ENCODE measurements around the gene PEAK1.

- no peak for TF ChIP-seq MAX (IDR thresholded peaks at IDR 0.05; ENCODE audit: insufficient read depth, insufficient read length)
- no peak for TF ChIP-seq POLR2AphosphoS5 (IDR thresholded peaks at IDR 0.05; ENCODE audit: insufficient read depth, low read depth, low read length)
- no peak for TF ChIP-seq FOS (IDR thresholded peaks at IDR 0.05; ENCODE audit: borderline replicate concordance, insufficient read depth, low read length)
Observed at GRCh38 chr15:77145370-77145769, 274.5 kb downstream of the PEAK1 start.
